RPMI7951 (cell line): ENCODE measurements around the gene RBM19. TPM values are rescaled to one million over a fixed set of nuclear protein-coding genes. Genes with fewer than 3 reads are reported as not detected.

Experiments used
- DNase-seq: peaks from one replicate; pipeline ENCODE4 v3.0.0-alpha.2; 2012; ENCODE audit warnings: low read depth
- total RNA-seq: library from RNA; depleted of rRNA; stranded (reverse); fragments of >200 nt; shearing (Covaris generic); gene quantifications from 2 replicates; pipeline ENCODE4 v1.2.3, GENCODE V29; 2014

RBM19 gene
- total RNA-seq, 1 experiment from 2014 or later: 12.5 TPM

DNA sequence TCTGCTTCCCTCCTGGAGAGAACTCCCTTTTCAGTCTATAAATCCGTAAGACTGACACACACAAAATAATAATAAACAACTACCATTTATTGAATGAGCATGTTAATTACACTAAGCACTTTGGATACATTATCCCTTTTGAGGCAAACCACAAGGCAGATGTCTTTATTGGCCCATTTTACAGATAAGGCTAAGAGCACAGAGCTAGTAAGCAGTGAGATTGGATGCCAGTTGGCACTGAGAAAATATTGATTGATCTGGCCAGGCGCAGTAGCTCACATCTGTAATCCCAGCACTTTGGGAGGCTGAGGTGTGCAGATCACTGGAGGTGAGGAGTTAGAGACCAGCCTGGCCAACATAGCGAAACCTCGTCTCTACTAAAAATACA is 21.9 kb upstream of the RBM19 start:
- no peak for DNase-seq

GRCh38 chr12:113987261-113988063 is 21.3 kb upstream of the RBM19 start:
- DNase-seq: no peak

DNA sequence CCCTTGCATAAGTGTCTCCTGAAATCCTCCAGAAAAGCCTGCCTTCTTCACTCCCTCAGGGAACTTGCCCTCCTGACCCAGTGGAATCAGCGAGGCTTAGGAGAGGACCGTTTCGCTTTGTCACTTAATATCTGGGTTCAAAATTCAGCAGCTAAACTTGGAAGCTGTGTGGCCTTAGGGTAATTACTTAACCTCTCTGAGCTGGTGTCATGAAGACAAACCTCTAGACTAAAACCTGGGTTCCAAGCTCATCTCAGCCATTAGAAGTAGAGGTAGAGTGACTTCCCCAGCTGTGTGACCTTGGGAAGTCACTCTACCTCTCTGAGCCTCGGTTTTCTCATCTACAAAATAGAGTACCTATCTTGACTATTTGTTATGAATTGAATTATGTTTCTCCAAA is 18.3 kb upstream of the RBM19 start:
- DNase-seq: no peak

- no peak for DNase-seq
Measured at GRCh38 chr12:113983777-113984448, 17.8 kb upstream of the RBM19 start.

- DNase-seq: no peak
Measured at GRCh38 chr12:113983265-113983664, 17.1 kb upstream of the RBM19 start.

GRCh38 chr12:113981876-113982275 is 15.8 kb upstream of the RBM19 start:
- no peak for DNase-seq

DNA sequence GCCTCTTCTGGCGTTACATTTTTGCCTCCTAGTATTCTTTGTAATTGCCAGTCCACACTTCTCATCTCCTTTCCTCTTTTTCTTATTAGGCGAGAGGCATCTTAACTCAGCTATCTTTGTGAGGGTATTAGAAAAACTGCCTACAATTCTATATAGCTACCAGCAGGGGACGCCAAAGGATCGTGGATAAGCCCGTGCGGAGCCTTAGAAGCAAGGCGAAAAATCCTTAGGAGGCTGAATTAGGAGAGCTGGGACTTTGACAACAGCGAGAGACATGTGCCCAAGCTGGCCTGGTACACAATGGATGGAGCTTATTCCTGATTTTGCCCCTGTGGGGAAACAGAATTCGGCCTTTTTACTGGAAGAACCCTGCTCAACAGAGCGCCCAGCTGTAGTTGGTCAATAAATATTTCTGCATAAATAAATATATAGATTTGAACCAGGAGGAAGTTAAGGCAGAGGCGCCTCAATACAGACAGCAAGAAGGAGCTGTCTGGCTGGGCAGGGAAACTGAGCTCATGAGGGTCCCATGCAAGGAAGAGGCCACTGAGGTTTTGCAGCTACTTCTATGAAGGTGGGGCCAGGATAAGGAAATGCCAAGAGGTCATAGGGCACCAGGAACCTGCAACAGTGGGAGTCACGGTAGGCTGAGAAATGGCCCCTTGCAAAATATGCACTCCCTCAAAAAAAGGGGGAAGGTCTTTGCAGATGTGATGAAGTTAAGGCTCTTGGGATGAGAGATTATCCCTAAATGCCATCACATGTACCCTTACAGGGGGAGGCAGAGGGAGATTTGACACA is 14.6 kb upstream of the RBM19 start:
- peak; percentile 56 for DNase-seq

DNA sequence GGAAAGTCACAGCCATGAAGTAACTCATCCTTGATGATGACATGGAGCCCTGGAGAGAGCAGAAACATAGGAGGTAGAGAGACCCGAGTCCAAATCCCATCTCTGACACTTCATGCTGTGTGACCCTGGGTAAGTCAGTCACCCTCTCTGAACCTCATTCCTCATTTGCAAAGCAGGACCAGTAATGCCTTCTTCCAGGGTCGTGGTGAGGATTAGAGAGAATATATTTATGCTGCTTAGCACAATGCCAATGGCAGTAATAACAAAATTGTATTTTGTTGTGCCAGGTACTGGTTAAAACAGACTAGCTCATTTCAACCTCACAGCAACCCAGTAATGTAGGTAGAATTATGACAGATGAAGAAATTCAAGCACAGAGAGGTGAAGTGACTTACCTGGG is 13.9 kb upstream of the RBM19 start:
- DNase-seq: no peak

DNA sequence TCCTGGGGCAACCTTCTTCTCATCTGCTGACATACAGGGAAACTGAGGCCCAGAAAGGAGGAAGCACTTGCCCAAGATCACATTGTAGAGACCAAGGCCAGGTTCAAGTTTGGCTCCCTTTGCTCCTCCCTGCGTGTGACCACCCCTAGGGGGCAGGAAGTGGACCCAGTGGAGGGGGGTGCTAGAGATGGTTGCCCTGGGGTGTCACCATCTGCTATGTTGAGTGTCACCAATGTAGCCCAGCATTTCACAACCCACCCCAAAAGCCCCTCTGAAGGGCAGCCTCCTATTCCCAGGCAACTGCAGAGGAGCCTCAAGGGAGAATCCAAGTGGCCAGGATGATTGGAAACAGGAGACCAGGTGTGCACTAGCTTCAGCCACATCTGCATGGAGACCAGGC is 12.0 kb upstream of the RBM19 start:
- no peak for DNase-seq

- no peak for DNase-seq
Measured at GRCh38 chr12:113974006-113974405, 7.9 kb upstream of the RBM19 start.

DNA sequence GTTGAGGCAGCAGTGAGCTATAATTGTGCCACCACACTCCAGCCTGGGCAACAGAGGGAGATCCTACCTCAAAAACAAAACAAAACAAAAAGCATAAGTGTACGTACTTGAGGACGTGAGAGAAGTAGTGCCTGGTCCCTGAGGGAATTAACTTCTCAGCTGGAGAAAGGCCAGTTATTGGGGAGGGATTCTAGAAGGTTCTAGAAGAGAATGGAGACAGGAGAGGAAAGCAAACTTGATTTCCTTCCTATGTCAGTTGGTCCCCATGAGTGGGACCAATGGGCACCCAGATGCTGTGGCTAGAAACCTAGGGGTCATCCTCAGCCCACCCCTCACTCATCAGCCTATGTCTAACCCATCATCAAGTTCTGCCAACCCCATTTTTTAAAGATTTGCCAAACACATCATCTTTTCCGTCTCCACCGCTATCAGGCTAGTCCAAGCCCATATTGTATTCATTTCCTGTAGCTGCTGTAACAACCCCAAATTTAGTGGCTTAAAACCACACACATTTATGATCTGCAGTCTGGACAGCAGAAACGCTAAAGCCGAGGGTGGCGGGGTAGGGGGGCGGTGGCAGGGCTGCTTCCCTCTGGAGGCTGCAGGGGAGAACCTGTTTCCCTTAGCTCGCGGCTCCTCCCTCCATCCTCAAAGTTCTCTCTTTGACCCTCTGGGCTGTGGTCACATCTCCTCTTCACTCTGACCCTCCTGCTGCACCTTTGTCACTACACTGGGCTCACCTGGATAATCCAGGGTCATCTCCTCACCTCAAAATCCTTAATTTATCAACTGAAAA is 7.2 kb upstream of the RBM19 start:
- DNase-seq: no peak

GRCh38 chr12:113971392-113971791 is 5.3 kb upstream of the RBM19 start:
- DNase-seq: no peak

GRCh38 chr12:113970211-113970610 is 4.1 kb upstream of the RBM19 start:
- DNase-seq: no peak

DNA sequence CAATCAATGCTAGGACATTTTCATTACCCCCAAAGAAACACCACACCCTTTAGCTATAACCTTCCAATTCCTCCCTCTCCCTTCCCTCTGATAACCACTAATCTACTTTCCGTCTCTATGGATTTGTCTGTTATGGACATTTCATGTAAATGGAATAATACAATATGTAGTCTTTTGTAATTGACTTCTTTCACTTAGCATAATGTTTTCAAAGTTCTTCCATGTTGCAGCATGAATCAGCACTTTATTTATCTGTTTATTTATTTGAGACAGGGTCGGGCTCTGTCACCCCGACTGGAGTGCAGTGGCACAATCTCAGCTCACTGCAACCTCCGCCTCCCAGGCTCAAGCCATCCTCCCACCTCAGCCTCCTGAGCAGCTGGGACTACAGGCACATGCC is 1.2 kb upstream of the RBM19 start:
- DNase-seq: no peak

GRCh38 chr12:113962733-113963132 is 3.4 kb downstream of the RBM19 start:
- DNase-seq: no peak

GRCh38 chr12:113961921-113962710 is 4.0 kb downstream of the RBM19 start:
- peak; percentile 23 for DNase-seq

DNA sequence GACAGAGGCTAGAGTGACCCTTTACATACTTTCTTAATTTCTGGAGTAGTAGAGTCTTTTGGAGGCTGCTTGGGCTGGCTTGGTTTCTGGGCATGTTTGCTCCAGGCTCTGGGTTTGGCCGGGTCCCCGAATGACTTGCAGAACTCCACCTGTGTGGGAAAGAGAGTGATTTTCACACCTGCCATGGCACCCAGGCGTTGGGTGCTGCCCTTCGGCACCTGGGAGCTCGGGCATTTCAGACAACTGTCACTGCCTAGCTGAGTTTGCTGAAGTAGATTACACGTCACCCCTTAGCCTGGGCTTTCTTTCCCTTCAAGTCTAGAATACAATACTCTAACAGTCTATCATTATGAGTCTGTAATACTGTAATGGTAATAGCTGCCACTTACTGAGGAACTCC is 6.1 kb downstream of the RBM19 start:
- no peak for DNase-seq

- no peak for DNase-seq
Measured at GRCh38 chr12:113959096-113959495, 7.0 kb downstream of the RBM19 start.

- DNase-seq: no peak
Measured at GRCh38 chr12:113958108-113958507, 8.0 kb downstream of the RBM19 start.

DNA sequence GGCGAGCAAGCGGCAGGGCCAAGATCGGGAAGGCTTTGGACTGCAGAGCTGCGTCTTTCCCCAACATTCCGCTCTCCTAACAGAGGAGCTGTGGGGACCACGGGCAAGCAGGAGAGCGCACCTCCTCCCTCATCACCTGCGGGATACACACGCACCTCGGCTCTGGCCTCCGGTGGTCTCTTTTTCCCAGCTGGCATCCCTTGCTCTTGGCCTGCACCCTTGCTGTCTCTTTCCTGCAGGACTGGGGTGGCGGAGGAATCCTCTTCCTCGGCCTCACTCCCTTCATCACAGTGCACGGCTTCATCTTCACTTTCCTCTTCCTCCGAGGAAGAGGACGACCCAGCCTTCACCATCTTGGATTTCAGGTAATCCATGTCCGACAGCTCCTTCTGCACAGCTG is 8.5 kb downstream of the RBM19 start:
- no peak for DNase-seq
